GM12878 (cell line): ENCODE measurements around the gene GTPBP3. TPM values are rescaled to one million over a fixed set of nuclear protein-coding genes. Genes with fewer than 3 reads are reported as not detected.

Experiments
- CBX5 ChIP-seq: sonication (generic); IDR thresholded peaks from 2 replicates; pipeline ENCODE4 v1.6.1; 2016; ENCODE audit warnings: low read depth, moderate library complexity, mild to moderate bottlenecking, inconsistent platforms
- CEBPZ ChIP-seq: fragments of 150-350 bp; IDR thresholded peaks from 2 replicates; pipeline ENCODE4 v1.6.1; 2016; ENCODE audit warnings: low read depth, low read length
- CHD1 ChIP-seq: IDR thresholded peaks from 2 replicates; pipeline ENCODE4 v1.6.1; 2012; ENCODE audit warnings: low read depth, low read length, improper control_type of control experiment
- E2F4 ChIP-seq: IDR thresholded peaks from 2 replicates; pipeline ENCODE4 v1.6.1; 2012; ENCODE audit warnings: low read depth, low read length, improper control_type of control experiment
- HDAC2 ChIP-seq: fragments of 200-600 bp; sonication (generic); IDR thresholded peaks from 2 replicates; pipeline ENCODE4 v1.6.1; 2017
- IKZF2 ChIP-seq, 2 experiments: fragments of 450-650 bp; IDR thresholded peaks; 2 replicates each; pipeline ENCODE4 v1.6.1; 2017; ENCODE audit warnings: mild to moderate bottlenecking in 2 of 2, moderate library complexity in 2 of 2
- KAT2A ChIP-seq: conservative IDR thresholded peaks from 2 replicates; pipeline ENCODE4 v1.6.1; 2011; ENCODE audit warnings: low read depth, low read length; ENCODE audit not compliant: control insufficient read depth
- LARP7 ChIP-seq: fragments of 450-650 bp; IDR thresholded peaks from 2 replicates; pipeline ENCODE4 v1.6.1; 2017; ENCODE audit warnings: mild to moderate bottlenecking
- NFYA ChIP-seq: IDR thresholded peaks from 2 replicates; pipeline ENCODE4 v1.6.1; 2011; ENCODE audit warnings: low read depth, mild to moderate bottlenecking, low read length, improper control_type of control experiment, borderline replicate concordance
- NKRF ChIP-seq: fragments of 450-650 bp; conservative IDR thresholded peaks from 2 replicates; pipeline ENCODE4 v1.6.1; 2017; ENCODE audit warnings: mild to moderate bottlenecking, moderate library complexity
- NR2C2 ChIP-seq: IDR thresholded peaks from 2 replicates; pipeline ENCODE4 v1.6.1; 2011; ENCODE audit warnings: borderline replicate concordance, low read depth; ENCODE audit not compliant: control insufficient read depth, insufficient read length
- PAX8 ChIP-seq: fragments of 450-650 bp; IDR thresholded peaks from 2 replicates; pipeline ENCODE4 v1.6.1; 2017; ENCODE audit warnings: mild to moderate bottlenecking, moderate library complexity
- PML ChIP-seq: IDR thresholded peaks from 2 replicates; pipeline ENCODE4 v1.6.1; 2012; ENCODE audit warnings: low read length, inconsistent platforms
- RELA ChIP-seq: fragments of 450-650 bp; IDR thresholded peaks from 2 replicates; pipeline ENCODE4 v1.8.0; 2014; ENCODE audit warnings: borderline replicate concordance; ENCODE audit not compliant: partially characterized antibody
- SREBF1 ChIP-seq: IDR thresholded peaks from 2 replicates; pipeline ENCODE4 v1.6.1; 2012; ENCODE audit warnings: mild to moderate bottlenecking, low read length
- TAF1 ChIP-seq: IDR thresholded peaks from 2 replicates; pipeline ENCODE4 v1.6.1; 2011; ENCODE audit warnings: mild to moderate bottlenecking, low read depth, low read length, borderline replicate concordance
- TARDBP ChIP-seq: IDR thresholded peaks from 2 replicates; pipeline ENCODE4 v1.6.1; 2016; ENCODE audit warnings: borderline replicate concordance
- TCF12 ChIP-seq: IDR thresholded peaks from 2 replicates; pipeline ENCODE4 v1.6.1; 2011; ENCODE audit warnings: low read depth, mild to moderate bottlenecking, low read length
- ZBED1 ChIP-seq: IDR thresholded peaks from 2 replicates; pipeline ENCODE4 v1.6.1; 2016; ENCODE audit warnings: borderline replicate concordance
- ZBTB40 ChIP-seq: fragments of 450-650 bp; IDR thresholded peaks from 2 replicates; pipeline ENCODE4 v1.6.1; 2016; ENCODE audit warnings: mild to moderate bottlenecking, moderate library complexity, borderline replicate concordance
- ZNF384 ChIP-seq: IDR thresholded peaks from 2 replicates; pipeline ENCODE4 v1.6.1; 2012; ENCODE audit warnings: low read depth, mild to moderate bottlenecking, low read length, improper control_type of control experiment, borderline replicate concordance
- polyA plus RNA-seq, 11 experiments: library from polyadenylated mRNA; depleted of rRNA in 4 of 11; unstranded in 6 of 11; stranded (reverse) in 5 of 11; fragments of >200 nt; fragmentation: Nextera tagmentation in 4 of 11; fragmentation: Illumina TruSeq in 1 of 11; extraction: Ambion mirVana in 4 of 11; extraction: Trizol in 1 of 11; gene quantifications; 1 replicate in 1 of 11; 2 replicates in 10 of 11; pipeline versions ENCODE4 v1.2.1 to v1.2.3, GENCODE V29; 2011 to 2016; ENCODE audit warnings: inconsistent platforms in 2 of 11, missing spikeins in 2 of 11, low read depth in 1 of 11
- total RNA-seq, 4 experiments: library from RNA; depleted of rRNA in 3 of 4; stranded (reverse); fragments of >200 nt in 3 of 4; fragmentation: Illumina TruSeq in 1 of 4; extraction: Trizol in 1 of 4; gene quantifications; 2 replicates each; pipeline versions ENCODE4 v1.2.1 to v1.2.3, GENCODE V29; 2013 to 2021

GTPBP3 gene
- total and polyA plus RNA-seq, 10 of the 15 experiments (the other 5 are each of a cell fraction or from before 2014, with no cell fraction given) = 2.9 to 46.8 (median 15.4) TPM

- TF ChIP-seq PAX8 = no peak
- no peak for TF ChIP-seq SREBF1
- peak; percentile 84 for TF ChIP-seq TAF1
- TF ChIP-seq CEBPZ = no peak; the same call in 1 of the 2 replicates
- TF ChIP-seq CBX5 = no peak
- TF ChIP-seq IKZF2 (IDR thresholded peaks at IDR 0.05) = no peak
- no peak for TF ChIP-seq HDAC2
- TF ChIP-seq ZBED1 = no peak
- no peak for TF ChIP-seq PML
- TF ChIP-seq NKRF = peak; percentile 47; the same call in 1 of the 2 replicates
- TF ChIP-seq KAT2A = no peak
- peak; percentile 59 for TF ChIP-seq RELA
- TF ChIP-seq LARP7 = no peak
- no peak for TF ChIP-seq CHD1
- peak; percentile 69 for TF ChIP-seq NR2C2
- TF ChIP-seq TCF12 = no peak
- no peak for TF ChIP-seq E2F4
- TF ChIP-seq ZNF384 = no peak
- TF ChIP-seq NFYA = peak; percentile 88
- TF ChIP-seq TARDBP = peak; percentile 55; the same call in 1 of the 2 replicates
- peak; percentile 92 for TF ChIP-seq ZBTB40
These were observed 28.0 kb upstream of the GTPBP3 start, which contains the start of gene DDA1 (continued) for GRCh38 chr19:17309198-17309964.
